GM19452 (cell line): ENCODE results near the gene SCN10A.

Experiments used
- ATAC-seq: cut with Tn5 transposase; IDR thresholded peaks from one replicate; pipeline ENCODE4 v1.9.1; 2021; ENCODE audit not compliant: unreplicated experiment

SCN10A gene

GRCh38 chr3:38653685-38654537 lies 162.1 kb downstream of the SCN10A start:
- no peak for ATAC-seq

GRCh38 chr3:38652934-38653333 lies 163.1 kb downstream of the SCN10A start:
- no peak for ATAC-seq

- no peak for ATAC-seq
Observed at GRCh38 chr3:38651153-38651789, 164.7 kb downstream of the SCN10A start.

DNA sequence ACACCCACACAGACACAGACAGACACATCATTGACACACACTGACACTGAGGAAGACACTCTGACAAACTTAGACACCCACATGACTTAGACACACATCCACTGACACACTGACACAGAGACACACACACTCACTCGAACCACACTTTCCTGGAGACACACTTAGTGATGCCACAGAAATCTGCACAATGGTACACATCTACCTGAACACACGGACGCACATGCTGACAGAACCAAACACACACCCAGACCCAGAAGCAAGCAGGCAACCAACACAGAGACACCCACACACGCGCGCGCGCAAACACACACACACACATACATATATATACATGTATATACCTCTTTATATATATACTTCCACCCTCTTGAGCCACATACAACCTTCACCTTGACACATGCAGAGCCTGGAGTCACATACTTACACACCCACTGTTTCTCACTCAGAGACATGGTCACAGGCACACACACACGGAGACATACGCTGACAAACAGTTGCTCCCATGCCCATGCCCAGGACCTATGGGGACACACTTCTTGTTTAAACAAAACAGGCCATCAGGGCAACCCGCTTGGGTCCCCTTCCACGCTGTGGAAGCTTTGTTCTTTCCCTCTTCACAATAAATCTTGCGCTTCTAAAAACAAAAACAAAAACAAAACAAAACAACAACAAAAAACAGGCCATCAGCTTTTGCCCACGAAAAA lies 165.6 kb downstream of the SCN10A start:
- no peak for ATAC-seq

DNA sequence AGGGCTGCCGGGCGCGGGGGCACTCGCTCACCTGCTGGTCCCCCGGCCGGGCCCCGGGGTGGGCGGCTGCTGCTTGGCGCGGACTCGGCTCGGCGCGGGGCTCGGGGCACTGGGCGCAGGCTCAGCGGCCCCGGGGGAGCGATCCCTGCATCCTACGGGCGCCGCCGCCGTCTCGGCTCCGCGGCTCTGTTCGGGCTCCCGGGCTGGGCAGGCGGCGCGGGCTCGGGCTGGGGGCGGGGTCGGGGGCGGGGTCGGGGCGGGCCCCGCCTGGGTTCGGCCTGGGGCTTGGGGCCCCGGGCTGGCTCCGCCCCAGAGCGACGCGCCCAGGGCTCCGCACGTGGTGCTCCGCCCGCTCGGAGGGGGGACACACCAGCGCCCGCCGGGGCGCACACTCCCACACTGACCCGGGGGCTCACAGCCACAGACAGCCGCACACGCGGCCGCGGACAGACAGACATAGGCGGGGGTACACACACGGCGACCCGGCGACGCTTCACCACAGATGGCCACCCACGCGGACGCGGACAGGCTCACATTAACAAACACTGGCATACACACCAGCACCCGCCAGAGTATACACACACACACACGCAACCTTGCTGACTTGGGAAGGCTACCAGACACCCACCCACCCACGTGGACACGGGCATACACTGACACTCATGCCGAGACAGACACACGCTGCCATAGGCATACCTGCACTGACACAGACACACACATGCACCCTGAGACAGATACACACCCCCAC lies 166.3 kb downstream of the SCN10A start, which contains the start of gene SCN5A:
SCN5A (minus strand) TSS at position 188 of the 748 bp plus-strand sequence. CDS start 16,380 bp downstream, outside the sequence.
- no peak for ATAC-seq

DNA sequence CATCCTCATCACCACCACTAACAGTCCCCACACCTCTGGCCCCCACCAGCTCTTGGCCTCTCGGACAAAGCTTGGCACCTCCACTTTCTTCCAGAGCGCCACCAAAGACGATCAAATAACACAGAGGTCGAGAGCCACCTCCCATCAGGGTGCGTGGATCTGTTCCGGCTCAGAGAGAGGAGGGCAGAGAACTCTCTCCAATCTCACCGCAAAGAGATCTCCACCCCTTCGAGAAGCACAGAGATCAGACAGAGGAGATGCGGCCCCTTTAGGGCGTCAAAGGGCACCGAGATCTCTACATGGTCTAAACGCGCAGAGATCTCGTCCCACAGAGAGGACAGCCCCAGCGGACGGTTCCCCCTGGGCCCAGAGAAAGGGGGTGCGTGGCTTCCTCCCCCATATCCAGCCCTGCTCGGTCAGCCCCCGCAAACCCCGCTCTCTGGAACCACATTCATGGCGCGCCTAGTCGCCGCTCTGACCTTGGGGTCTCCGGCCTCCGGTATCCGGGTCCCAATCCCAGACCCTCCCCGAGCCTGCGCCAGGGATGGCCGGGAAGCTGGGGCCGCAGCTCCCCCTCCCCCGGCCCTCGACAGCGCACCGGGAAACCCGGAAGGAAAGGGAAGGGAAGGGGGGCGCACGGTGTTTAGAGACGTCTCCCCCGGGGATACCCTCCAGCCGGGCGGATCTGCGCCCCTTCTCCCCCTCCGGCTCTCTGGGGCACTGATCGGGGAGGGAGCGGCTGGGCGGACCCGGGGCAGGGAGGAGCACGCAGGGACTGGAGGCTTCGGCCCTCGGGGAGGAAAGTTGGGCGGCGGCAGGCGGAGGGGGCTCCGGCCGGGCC lies 167.1 kb downstream of the SCN10A start:
- ATAC-seq, result no peak

- ATAC-seq, result no peak
Observed at GRCh38 chr3:38648024-38648658, 167.9 kb downstream of the SCN10A start.

DNA sequence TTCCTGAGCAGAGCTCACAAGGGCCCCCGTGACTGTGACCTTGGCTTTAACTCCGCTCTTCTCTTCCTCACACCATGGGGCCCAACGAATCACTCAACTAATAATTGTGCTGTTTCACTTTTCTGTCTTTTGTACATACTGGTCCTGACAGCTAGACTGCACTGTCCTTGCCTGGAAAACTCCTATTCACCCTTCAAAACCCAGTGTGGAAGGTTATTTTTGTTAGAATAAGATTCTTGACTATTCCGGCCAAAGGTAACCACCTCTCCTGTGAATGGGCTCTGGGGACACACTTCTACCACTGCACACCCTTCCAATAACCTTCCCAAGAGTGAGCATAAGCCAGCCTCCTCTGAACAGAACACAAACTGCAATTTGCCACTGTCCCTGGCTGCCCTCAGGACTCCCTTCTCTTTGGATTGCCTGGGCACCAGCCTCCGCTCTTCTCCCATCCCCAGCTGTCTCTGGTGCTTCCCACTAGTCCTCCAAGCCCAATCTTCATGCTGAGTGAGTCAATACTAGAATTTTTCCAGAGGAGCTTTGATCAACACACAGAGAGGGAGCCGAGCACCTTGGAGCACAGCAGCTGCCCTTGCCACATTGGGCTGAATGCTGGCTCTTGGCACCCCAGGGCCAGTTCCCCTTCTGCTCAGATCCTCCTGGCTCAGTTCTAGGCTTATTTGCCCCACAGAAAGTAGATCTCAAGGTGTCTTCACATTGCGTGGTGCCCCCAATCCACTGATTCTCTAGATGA lies 168.6 kb downstream of the SCN10A start:
- ATAC-seq, result no peak
